HFFc6 (cell line): ENCODE results near the gene POLR1G. TPM values are rescaled to one million over a fixed set of nuclear protein-coding genes. Genes with fewer than 3 reads are reported as not detected.
"Not testable (repeated sequence)": the region's sequence is repeated elsewhere in the genome, so short reads cannot be mapped to it uniquely, and the experiment has no call there.

Experiments used
- DNase-seq: peaks from one replicate; pipeline ENCODE4 v3.0.0-alpha.2; 2018
- H3K27ac Mint-ChIP-seq: 2 replicates; pipeline ENCODE4 v1.8.0; 2020; ENCODE audit warnings: mild to moderate bottlenecking, mixed read lengths
- H3K27me3 Mint-ChIP-seq: 2 replicates; pipeline ENCODE4 v1.8.0; 2021; ENCODE audit warnings: mild to moderate bottlenecking, moderate library complexity, mixed read lengths; ENCODE audit not compliant: insufficient read depth
- H3K36me3 Mint-ChIP-seq: 2 replicates; pipeline ENCODE4 v1.8.0; 2021; ENCODE audit warnings: low read depth, mixed read lengths
- H3K4me1 Mint-ChIP-seq: 2 replicates; pipeline ENCODE4 v1.8.0; 2020; ENCODE audit warnings: low read depth, mixed read lengths
- H3K4me3 Mint-ChIP-seq: 2 replicates; pipeline ENCODE4 v1.8.0; 2020; ENCODE audit warnings: mild to moderate bottlenecking, moderate library complexity, mixed read lengths
- H3K9me3 Mint-ChIP-seq: 2 replicates; pipeline ENCODE4 v1.8.0; 2020; ENCODE audit warnings: mild to moderate bottlenecking, mixed read lengths
- CTCF ChIP-seq: fragments of 200-600 bp; sonication (generic); IDR thresholded peaks from 2 replicates; pipeline ENCODE4 v1.5.0; 2021; ENCODE audit warnings: antibody characterized with exemption, mild to moderate bottlenecking
- total RNA-seq, 6 experiments: library from RNA; stranded (reverse); fragmentation: NEBNext Ultra II Directional; extraction: Animal tissue kit (Norgen Biotek cat#: 25700); gene quantifications; 2 replicates in 1 of 6; 3 replicates in 5 of 6; pipeline ENCODE4 v1.2.3, GENCODE V29; 2021

POLR1G gene
- total RNA-seq, 6 experiments from 2014 or later: 13.7 to 25.8 (median 15.1) TPM

- no peaks in the 10 kb centered on the region for H3K9me3 Mint-ChIP-seq
- H3K4me1 Mint-ChIP-seq: peaks cover 70% of the 10 kb centered on the region
- no peak for TF ChIP-seq CTCF
- peaks cover 9% of the 10 kb centered on the region for H3K27me3 Mint-ChIP-seq
- DNase-seq: peak; percentile 96
- peak overlapping the region; percentile 97 for H3K4me3 Mint-ChIP-seq
- peaks cover 15% of the 10 kb centered on the region for H3K36me3 Mint-ChIP-seq
- H3K27ac Mint-ChIP-seq: peak overlapping the region; percentile 99
Measured at GRCh38 chr19:45424191-45425058, 18.0 kb downstream of the POLR1G start.

GRCh38 chr19:45428384-45429231 lies 22.2 kb downstream of the POLR1G start:
- H3K9me3 Mint-ChIP-seq: no peaks in the 10 kb centered on the region
- H3K27ac Mint-ChIP-seq: peak overlapping the region; percentile 99
- peak overlapping the region; percentile 90 for H3K4me3 Mint-ChIP-seq
- H3K36me3 Mint-ChIP-seq: no peaks in the 10 kb centered on the region
- peaks cover 48% of the 10 kb centered on the region for H3K4me1 Mint-ChIP-seq
- peak; percentile 77 for TF ChIP-seq CTCF
- no peak for DNase-seq
- peaks cover 3% of the 10 kb centered on the region; the same call in 1 of the 2 replicates for H3K27me3 Mint-ChIP-seq

- H3K36me3 Mint-ChIP-seq, H3K4me3 Mint-ChIP-seq, H3K27me3 Mint-ChIP-seq, DNase-seq, H3K9me3 Mint-ChIP-seq: not testable (repeated sequence)
- H3K4me1 Mint-ChIP-seq: peaks cover 35% of the 10 kb centered on the region
- peak overlapping the region; percentile 11 for H3K27ac Mint-ChIP-seq
Measured at GRCh38 chr19:45429896-45430295, 23.5 kb downstream of the POLR1G start.

- H3K4me1 Mint-ChIP-seq: peaks cover 28% of the 10 kb centered on the region
- H3K27me3 Mint-ChIP-seq, H3K36me3 Mint-ChIP-seq, H3K4me3 Mint-ChIP-seq, DNase-seq, H3K9me3 Mint-ChIP-seq: not testable (repeated sequence)
- H3K27ac Mint-ChIP-seq: peak overlapping the region; percentile 57
Measured at GRCh38 chr19:45431008-45431407, 24.6 kb downstream of the POLR1G start.

- not testable (repeated sequence) for H3K27me3 Mint-ChIP-seq, H3K27ac Mint-ChIP-seq, H3K9me3 Mint-ChIP-seq, H3K4me3 Mint-ChIP-seq, H3K36me3 Mint-ChIP-seq, DNase-seq
- H3K4me1 Mint-ChIP-seq: peaks cover 19% of the 10 kb centered on the region
Measured at GRCh38 chr19:45432543-45432942, 26.1 kb downstream of the POLR1G start.

GRCh38 chr19:45437328-45437727 lies 30.9 kb downstream of the POLR1G start:
- Mint-ChIP-seq H3K36me3 (no peaks in the 10 kb centered on the region), H3K9me3 (no peaks in the 10 kb centered on the region), H3K27me3 (peaks cover under 1% of the 10 kb centered on the region; the same call in 1 of the 2 replicates), H3K4me1 (peaks cover 17% of the 10 kb centered on the region), H3K27ac (no peak overlapping the region), H3K4me3 (no peak overlapping the region)
- no peak for DNase-seq
- TF ChIP-seq CTCF: no peak
